Endothelial cell of umbilical vein (primary cell): ENCODE data around the gene TEX35. TPM values are rescaled to one million over a fixed set of nuclear protein-coding genes. Genes with fewer than 3 reads are reported as not detected.

ENCODE experiments used
- BruUV-seq: library from RNA; stranded (reverse); fragments of 400-500 nt; replicated peaks from 2 replicates; lab custom pipeline; 2021; lab: Mats Ljungman, UMichigan
- CTCF ChIA-PET: fragments of 300-600, 350-600 bp; sonication (Branson Sonifier 250); formaldehyde crosslinking; loops from one replicate; lab custom pipeline; 2021; ENCODE audit warnings: antibody characterized with exemption, inconsistent platforms; lab: Charles Lee
- POLR2A ChIA-PET: fragments of 300-600, 350-600 bp; sonication (Branson Sonifier 250); formaldehyde crosslinking; loops from one replicate; lab custom pipeline; 2021; ENCODE audit warnings: antibody characterized with exemption, inconsistent platforms; lab: Charles Lee
- DNase-seq: peaks from one replicate; pipeline ENCODE4 v3.0.0-alpha.2; 2011; ENCODE audit warnings: low read depth, low spot score
- FAIRE-seq: peaks from 2 replicates; lab custom pipeline; 2011; peaks lifted over from hg19 to GRCh38; lab: Jason Lieb, UNC
- H2AFZ ChIP-seq: 2 replicates; pipeline ENCODE4 v1.6.0; 2012; ENCODE audit warnings: low read depth, low read length, control low read depth, inconsistent platforms
- H3K27ac ChIP-seq: 2 replicates; pipeline ENCODE4 v1.5.1; 2011; ENCODE audit warnings: low read depth, mild to moderate bottlenecking, control low read depth, low read length, moderate library complexity; ENCODE audit not compliant: insufficient read depth
- H3K27me3 ChIP-seq, 2 experiments: 2 replicates each; pipeline versions ENCODE4 v1.6.0 to v1.6.1; 2011; ENCODE audit warnings: low read length in 2 of 2, mixed read lengths in 1 of 2; ENCODE audit not compliant: control insufficient read depth in 2 of 2, insufficient read depth in 2 of 2
- H3K36me3 ChIP-seq, 2 experiments: 2 replicates in 1 of 2; 3 replicates in 1 of 2; pipeline ENCODE4 v1.5.1; 2011; ENCODE audit warnings: low read length in 2 of 2, mild to moderate bottlenecking in 1 of 2, moderate library complexity in 1 of 2; ENCODE audit not compliant: control insufficient read depth in 2 of 2, insufficient read depth in 2 of 2; ENCODE audit errors: extremely low read depth in 1 of 2
- H3K4me1 ChIP-seq: 3 replicates; pipeline ENCODE4 v1.5.1; 2011; ENCODE audit warnings: mild to moderate bottlenecking, low read length; ENCODE audit not compliant: control insufficient read depth, insufficient read depth; ENCODE audit errors: extremely low read depth
- H3K4me2 ChIP-seq: 2 replicates; pipeline ENCODE4 v1.6.1; 2011; ENCODE audit warnings: low read length, control low read depth, mixed read lengths; ENCODE audit not compliant: insufficient read depth
- H3K4me3 ChIP-seq, 3 experiments: fragments of 200-600 bp in 1 of 3; sonication (generic), shearing (Covaris generic) in 1 of 3; replicated peaks in 1 of 3; 2 replicates each; pipeline ENCODE4 v1.5.1; 2011 to 2016; ENCODE audit warnings: control low read depth in 3 of 3, low read length in 3 of 3, mild to moderate bottlenecking in 2 of 3, inconsistent platforms in 1 of 3, low read depth in 1 of 3, moderate library complexity in 1 of 3; ENCODE audit not compliant: insufficient read depth in 1 of 3
- H3K79me2 ChIP-seq: 2 replicates; pipeline ENCODE4 v1.6.0; 2012; ENCODE audit warnings: low read length, inconsistent platforms; ENCODE audit not compliant: control insufficient read depth, insufficient read depth
- H3K9ac ChIP-seq: replicated peaks from 2 replicates; pipeline ENCODE3; 2011; ENCODE audit warnings: low read length, control low read depth; ENCODE audit not compliant: insufficient read depth; ENCODE audit errors: extremely low read depth
- H3K9me1 ChIP-seq: replicated peaks from 3 replicates; pipeline ENCODE4 v1.6.0; 2011; ENCODE audit warnings: mild to moderate bottlenecking, low read length; ENCODE audit not compliant: control insufficient read depth, insufficient read depth; ENCODE audit errors: extremely low read depth
- H3K9me3 ChIP-seq: replicated peaks from 2 replicates; pipeline ENCODE4 v1.5.1; 2012; ENCODE audit warnings: low read length, inconsistent platforms; ENCODE audit not compliant: control insufficient read depth, insufficient read depth
- H4K20me1 ChIP-seq: replicated peaks from 2 replicates; pipeline ENCODE3; 2011; ENCODE audit warnings: mild to moderate bottlenecking, low read length; ENCODE audit not compliant: control insufficient read depth, insufficient read depth; ENCODE audit errors: extremely low read depth
- CTCF ChIP-seq, 2 donors: IDR thresholded peaks; 1 replicate in 1 of 2; 2 replicates in 1 of 2; pipeline ENCODE4 v1.5.1; 2011; ENCODE audit warnings: low read length in 2 of 2, mild to moderate bottlenecking in 2 of 2, moderate library complexity in 2 of 2, control low read depth in 1 of 2, inconsistent platforms in 1 of 2, low read depth in 1 of 2; ENCODE audit not compliant: insufficient read depth in 1 of 2; ENCODE audit errors: extremely low read depth in 1 of 2
- EZH2 ChIP-seq: IDR thresholded peaks from 2 replicates; pipeline ENCODE4 v1.6.1; 2012; ENCODE audit warnings: borderline replicate concordance, low read depth, mild to moderate bottlenecking, moderate library complexity, low read length, inconsistent platforms; ENCODE audit not compliant: severe bottlenecking
- FOS ChIP-seq: IDR thresholded peaks from 2 replicates; pipeline ENCODE4 v1.6.1; 2011; ENCODE audit warnings: mild to moderate bottlenecking, low read length, moderate library complexity, borderline replicate concordance; ENCODE audit not compliant: insufficient read depth
- GATA2 ChIP-seq: IDR thresholded peaks from 2 replicates; pipeline ENCODE4 v1.7.0; 2011; ENCODE audit warnings: low read depth, mild to moderate bottlenecking, moderate library complexity, mixed read lengths, low read length; ENCODE audit not compliant: insufficient read length, insufficient read depth
- JUN ChIP-seq: IDR thresholded peaks from 2 replicates; pipeline ENCODE4 v1.6.1; 2011; ENCODE audit warnings: borderline replicate concordance, low read depth; ENCODE audit not compliant: insufficient read length, insufficient read depth
- MAX ChIP-seq: IDR thresholded peaks from 2 replicates; pipeline ENCODE4 v1.6.1; 2011; ENCODE audit not compliant: insufficient read depth, insufficient read length
- MYC ChIP-seq: IDR thresholded peaks from one replicate; pipeline ENCODE4 v1.6.1; 2011; ENCODE audit warnings: mild to moderate bottlenecking, low read depth, low read length
- POLR2AphosphoS5 ChIP-seq: IDR thresholded peaks from 2 replicates; pipeline ENCODE4 v1.6.1; 2012; ENCODE audit warnings: low read depth, mild to moderate bottlenecking, control low read depth, low read length, moderate library complexity; ENCODE audit not compliant: insufficient read depth
- dilution Hi-C: fragments of 300-500 bp; cut with MboI; formaldehyde crosslinking; loops from one replicate; pipeline ENCODE4 v1.15.0; 2019; ENCODE audit warnings: low sequenced_read_pairs; ENCODE audit not compliant: extremely low pct_ligation_motif_present
- intact Hi-C: fragments of 100-400 bp; cut with micrococcal nuclease; formaldehyde crosslinking; loops from one replicate; pipeline ENCODE4 v1.10.0; 2022
- polyA plus RNA-seq, 4 experiments: library from polyadenylated mRNA; depleted of rRNA in 3 of 4; stranded (reverse) in 3 of 4; unstranded in 1 of 4; fragments of >200 nt; gene quantifications; 2 replicates each; pipeline versions ENCODE4 v1.2.1 to v1.2.3, GENCODE V29; 2011 to 2012; ENCODE audit warnings: missing spikeins in 1 of 4
- total RNA-seq: library from RNA; stranded (reverse); gene quantifications from 2 replicates; pipeline ENCODE4 v1.2.3, GENCODE V29; 2021

The TEX35 gene
- total and polyA plus RNA-seq, 2 donors (not counting 3 experiments of a cell fraction or from before 2014, with no cell fraction given): not detected

GRCh38 chr1:178477841-178478240 lies 35.1 kb upstream of the TEX35 start:
- H4K20me1 ChIP-seq: no peaks in the 10 kb centered on the region
- H3K27me3 ChIP-seq: no peaks in the 10 kb centered on the region
- no peaks in the 10 kb centered on the region for H3K79me2 ChIP-seq
- intact Hi-C loops (no loop called here), dilution Hi-C loops (no loop called here)
- FAIRE-seq (no peak), DNase-seq (no peak)
- ChIA-PET CTCF (no interaction called here), POLR2A (no interaction called here)
- H2AFZ ChIP-seq: no peak overlapping the region
- H3K27ac ChIP-seq: no peak overlapping the region
- no peaks in the 10 kb centered on the region for H3K4me1 ChIP-seq
- H3K9me3 ChIP-seq: no peaks in the 10 kb centered on the region
- H3K4me3 ChIP-seq: no peak overlapping the region
- H3K9me1 ChIP-seq: no peaks in the 10 kb centered on the region
- H3K4me2 ChIP-seq: no peak overlapping the region
- H3K9ac ChIP-seq: no peak overlapping the region
- H3K36me3 ChIP-seq: no peaks in the 10 kb centered on the region
- TF ChIP-seq MAX (no peak), MYC (no peak), GATA2 (no peak), EZH2 (no peak), FOS (no peak), POLR2AphosphoS5 (no peak), JUN (no peak), CTCF (IDR thresholded peaks at IDR 0.05; ENCODE audit: extremely low read depth in 1 of 2, insufficient read depth in 1 of 2, low read depth in 1 of 2, low read length in 2 of 2) (no peak)
- BruUV-seq: no TSS peak
